GM12878 (cell line): Measurements from ENCODE around the gene SPRED2. TPM values are rescaled to one million over a fixed set of nuclear protein-coding genes. Genes with fewer than 3 reads are reported as not detected.

Experiments used
- ATF3 ChIP-seq: IDR thresholded peaks from 2 replicates; pipeline ENCODE4 v1.6.1; 2011; ENCODE audit warnings: low read depth, mild to moderate bottlenecking, low read length, moderate library complexity, borderline replicate concordance; ENCODE audit errors: extremely low read depth
- CHD4 ChIP-seq: fragments of 200-600 bp; sonication (generic); IDR thresholded peaks from 2 replicates; pipeline ENCODE4 v1.6.1; 2016; ENCODE audit warnings: mild to moderate bottlenecking
- CTCF ChIP-seq, 3 experiments: IDR thresholded peaks in 2 of 3; conservative IDR thresholded peaks in 1 of 3; 2 replicates each; pipeline ENCODE4 v1.5.1; 2011; ENCODE audit warnings: low read depth in 3 of 3, low read length in 3 of 3, mild to moderate bottlenecking in 3 of 3, control low read depth in 2 of 3, moderate library complexity in 2 of 3, inconsistent platforms in 1 of 3, mixed read lengths in 1 of 3; ENCODE audit not compliant: control insufficient read depth in 2 of 3, insufficient read depth in 1 of 3; ENCODE audit errors: extremely low read depth in 1 of 3
- CUX1 ChIP-seq: IDR thresholded peaks from 2 replicates; pipeline ENCODE4 v1.6.1; 2012; ENCODE audit warnings: improper control_type of control experiment, low read depth, low read length; ENCODE audit not compliant: insufficient replicate concordance
- DPF2 ChIP-seq: fragments of 450-650 bp; IDR thresholded peaks from 2 replicates; pipeline ENCODE4 v1.6.1; 2017; ENCODE audit warnings: mild to moderate bottlenecking
- EZH2 ChIP-seq: IDR thresholded peaks from 2 replicates; pipeline ENCODE4 v1.6.1; 2012; ENCODE audit warnings: low read depth, mild to moderate bottlenecking, control low read depth, inconsistent platforms, low read length, borderline replicate concordance; ENCODE audit not compliant: control insufficient read depth
- FOS ChIP-seq: IDR thresholded peaks from 3 replicates; pipeline ENCODE4 v1.6.1; 2011; ENCODE audit warnings: borderline replicate concordance; ENCODE audit not compliant: insufficient read length; ENCODE audit errors: extremely low read depth
- HSF1 ChIP-seq: fragments of 150-350 bp; IDR thresholded peaks from 2 replicates; pipeline ENCODE4 v1.6.1; 2014; ENCODE audit warnings: mild to moderate bottlenecking, low read depth, low read length
- KAT2A ChIP-seq: conservative IDR thresholded peaks from 2 replicates; pipeline ENCODE4 v1.6.1; 2011; ENCODE audit warnings: low read depth, low read length; ENCODE audit not compliant: control insufficient read depth
- NBN ChIP-seq: fragments of 450-650 bp; IDR thresholded peaks from 2 replicates; pipeline ENCODE4 v1.6.1; 2016
- PRDM15 ChIP-seq: fragments of 450-650 bp; formaldehyde crosslinking; IDR thresholded peaks from 2 replicates; pipeline ENCODE4 v1.4.0; 2020; ENCODE audit warnings: mild to moderate bottlenecking, moderate library complexity
- RBBP5 ChIP-seq: fragments of 200-600 bp; sonication (generic); conservative IDR thresholded peaks from 2 replicates; pipeline ENCODE4 v1.6.1; 2016
- RELB ChIP-seq: fragments of 450-650 bp; IDR thresholded peaks from 2 replicates; pipeline ENCODE4 v1.6.1; 2017; ENCODE audit warnings: low read depth, mild to moderate bottlenecking, moderate library complexity
- RFX5 ChIP-seq: IDR thresholded peaks from 2 replicates; pipeline ENCODE4 v1.6.1; 2011; ENCODE audit warnings: low read depth, low read length, improper control_type of control experiment
- SREBF2 ChIP-seq: IDR thresholded peaks from 2 replicates; pipeline ENCODE4 v1.6.1; 2012; ENCODE audit warnings: mild to moderate bottlenecking, low read length
- polyA plus RNA-seq, 11 experiments: library from polyadenylated mRNA; depleted of rRNA in 4 of 11; unstranded in 6 of 11; stranded (reverse) in 5 of 11; fragments of >200 nt; fragmentation: Nextera tagmentation in 4 of 11; fragmentation: Illumina TruSeq in 1 of 11; extraction: Ambion mirVana in 4 of 11; extraction: Trizol in 1 of 11; gene quantifications; 1 replicate in 1 of 11; 2 replicates in 10 of 11; pipeline versions ENCODE4 v1.2.1 to v1.2.3, GENCODE V29; 2011 to 2016; ENCODE audit warnings: inconsistent platforms in 2 of 11, missing spikeins in 2 of 11, low read depth in 1 of 11
- total RNA-seq, 4 experiments: library from RNA; depleted of rRNA in 3 of 4; stranded (reverse); fragments of >200 nt in 3 of 4; fragmentation: Illumina TruSeq in 1 of 4; extraction: Trizol in 1 of 4; gene quantifications; 2 replicates each; pipeline versions ENCODE4 v1.2.1 to v1.2.3, GENCODE V29; 2013 to 2021

SPRED2 gene
- total and polyA plus RNA-seq, 10 of the 15 experiments (the other 5 are each of a cell fraction or from before 2014, with no cell fraction given) = 3.0 to 23.9 (median 9.7) TPM

- TF ChIP-seq DPF2 = no peak; the same call in 1 of the 2 replicates
- TF ChIP-seq CUX1 = no peak
- TF ChIP-seq CTCF (IDR thresholded peaks at IDR 0.05 in 2 of 3, conservative IDR thresholded peaks at IDR 0.05 in 1 of 3; ENCODE audit: control insufficient read depth in 2 of 3, extremely low read depth in 1 of 3, insufficient read depth in 1 of 3, low read depth in 3 of 3, low read length in 3 of 3) = no peak
- no peak for TF ChIP-seq CHD4
- no peak for TF ChIP-seq NBN
- TF ChIP-seq FOS = no peak
- TF ChIP-seq RELB = no peak; the same call in 1 of the 2 replicates
- no peak for TF ChIP-seq EZH2
- no peak for TF ChIP-seq RFX5
- TF ChIP-seq KAT2A = no peak
- TF ChIP-seq SREBF2 = no peak
- TF ChIP-seq RBBP5 = no peak
- TF ChIP-seq HSF1 = no peak
- TF ChIP-seq PRDM15 = no peak
- TF ChIP-seq ATF3 = no peak
Measured at GRCh38 chr2:65436824-65437221, 4.4 kb upstream of the SPRED2 start (continued).
